Astrocyte (in vitro differentiated cells and primary cell): ENCODE measurements around the gene CLCN7. TPM values are rescaled to one million over a fixed set of nuclear protein-coding genes. Genes with fewer than 3 reads are reported as not detected.

Experiments
- DNase-seq: peaks from one replicate; pipeline ENCODE4 v3.0.0-alpha.2; 2010; ENCODE audit warnings: low read depth
- FAIRE-seq: peaks from 2 replicates; lab custom pipeline; 2011; peaks lifted over from hg19 to GRCh38; lab: Jason Lieb, UNC
- H2AFZ ChIP-seq: 2 replicates; pipeline ENCODE4 v1.6.0; 2012; ENCODE audit warnings: low read depth, low read length, inconsistent platforms
- H3K27ac ChIP-seq: 2 replicates; pipeline ENCODE4 v1.5.1; 2011; ENCODE audit warnings: low read depth, low read length, inconsistent platforms
- H3K27me3 ChIP-seq: 2 replicates; pipeline ENCODE4 v1.6.0; 2011; ENCODE audit warnings: low read length, inconsistent platforms; ENCODE audit not compliant: insufficient read depth
- H3K36me3 ChIP-seq: 2 replicates; pipeline ENCODE4 v1.5.1; 2011; ENCODE audit warnings: low read length, inconsistent platforms; ENCODE audit not compliant: insufficient read depth
- H3K4me1 ChIP-seq: 2 replicates; pipeline ENCODE4 v1.5.1; 2011; ENCODE audit warnings: low read length, inconsistent platforms; ENCODE audit not compliant: insufficient read depth
- H3K4me2 ChIP-seq: 2 replicates; pipeline ENCODE4 v1.6.0; 2012; ENCODE audit warnings: low read length, inconsistent platforms
- H3K4me3 ChIP-seq: 2 replicates; pipeline ENCODE4 v1.5.1; 2011; ENCODE audit warnings: low read depth, mild to moderate bottlenecking, low read length, inconsistent platforms; ENCODE audit not compliant: insufficient read depth
- H3K79me2 ChIP-seq: 2 replicates; pipeline ENCODE4 v1.6.0; 2012; ENCODE audit warnings: mild to moderate bottlenecking, low read length, inconsistent platforms; ENCODE audit not compliant: insufficient read depth
- H3K9ac ChIP-seq: 2 replicates; pipeline ENCODE4 v1.6.0; 2012; ENCODE audit warnings: mild to moderate bottlenecking, low read length, inconsistent platforms
- H3K9me3 ChIP-seq: 2 replicates; pipeline ENCODE4 v1.5.1; 2012; ENCODE audit warnings: low read depth, mild to moderate bottlenecking, low read length, inconsistent platforms; ENCODE audit not compliant: insufficient read depth
- H4K20me1 ChIP-seq: 2 replicates; pipeline ENCODE4 v1.6.0; 2012; ENCODE audit warnings: low read length, inconsistent platforms; ENCODE audit not compliant: insufficient read depth
- H3K27ac Mint-ChIP-seq: one replicate; pipeline ENCODE4 v1.8.0; 2021; ENCODE audit warnings: mild to moderate bottlenecking, mixed read lengths; ENCODE audit not compliant: unreplicated experiment
- H3K27me3 Mint-ChIP-seq: one replicate; pipeline ENCODE4 v1.8.0; 2021; ENCODE audit warnings: low read depth, mixed read lengths; ENCODE audit not compliant: unreplicated experiment
- H3K36me3 Mint-ChIP-seq: one replicate; pipeline ENCODE4 v1.8.0; 2021; ENCODE audit warnings: low read depth, mixed read lengths; ENCODE audit not compliant: unreplicated experiment
- H3K4me1 Mint-ChIP-seq: one replicate; pipeline ENCODE4 v1.8.0; 2021; ENCODE audit warnings: low read depth, mixed read lengths; ENCODE audit not compliant: unreplicated experiment
- H3K4me3 Mint-ChIP-seq: one replicate; pipeline ENCODE4 v1.8.0; 2021; ENCODE audit warnings: mild to moderate bottlenecking, moderate library complexity, mixed read lengths; ENCODE audit not compliant: unreplicated experiment
- H3K9me3 Mint-ChIP-seq: one replicate; pipeline ENCODE4 v1.8.0; 2021; ENCODE audit warnings: mild to moderate bottlenecking, mixed read lengths; ENCODE audit not compliant: unreplicated experiment
- EZH2 ChIP-seq: IDR thresholded peaks from 2 replicates; pipeline ENCODE4 v1.6.1; 2012; ENCODE audit warnings: mild to moderate bottlenecking, low read length, inconsistent platforms; ENCODE audit not compliant: insufficient read depth
- total RNA-seq: library from RNA; stranded (reverse); gene quantifications from 2 replicates; pipeline ENCODE4 v1.2.1, GENCODE V29; 2021
- TF ChIP-seq, protein P1 (sequence below): IDR thresholded peaks from 2 replicates; pipeline ENCODE4 v1.5.1; 2011; ENCODE audit warnings: low read depth, mild to moderate bottlenecking, inconsistent platforms, low read length, moderate library complexity; ENCODE audit not compliant: insufficient read depth

Gene CLCN7
- total RNA-seq, 1 donor from 2014 or later: 66.7 TPM

DNA sequence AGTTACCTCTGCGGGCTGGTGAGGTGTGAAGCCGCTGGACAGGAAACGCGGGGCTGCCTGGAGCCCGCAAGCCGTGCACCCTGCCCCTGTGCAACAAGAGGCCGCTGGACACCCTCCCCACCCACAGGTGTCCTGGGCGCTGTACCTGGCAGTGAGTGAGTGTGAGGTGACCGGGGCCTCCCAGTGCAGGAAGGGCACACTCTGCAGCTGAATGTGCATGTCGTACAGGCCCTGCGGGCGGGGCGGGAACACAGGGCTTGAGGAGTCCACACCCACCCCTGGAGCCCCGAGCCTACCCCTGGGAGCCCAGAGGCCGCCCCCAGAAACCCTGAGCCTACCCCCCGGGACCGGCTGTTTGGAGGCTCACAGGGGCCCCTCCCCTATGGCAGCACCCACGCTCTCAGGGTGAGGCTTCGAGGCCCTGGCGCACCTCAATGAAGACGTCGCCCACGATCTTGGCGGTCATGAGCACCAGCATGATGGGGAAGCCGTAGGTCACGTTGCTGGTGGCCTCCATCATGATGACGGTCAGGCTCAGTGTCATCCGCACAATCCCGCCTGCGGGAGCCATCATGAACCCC, 26.2 kb downstream of the CLCN7 start:
- H2AFZ ChIP-seq: no peak overlapping the region
- no peak overlapping the region for H3K9ac ChIP-seq
- FAIRE-seq: no peak

DNA sequence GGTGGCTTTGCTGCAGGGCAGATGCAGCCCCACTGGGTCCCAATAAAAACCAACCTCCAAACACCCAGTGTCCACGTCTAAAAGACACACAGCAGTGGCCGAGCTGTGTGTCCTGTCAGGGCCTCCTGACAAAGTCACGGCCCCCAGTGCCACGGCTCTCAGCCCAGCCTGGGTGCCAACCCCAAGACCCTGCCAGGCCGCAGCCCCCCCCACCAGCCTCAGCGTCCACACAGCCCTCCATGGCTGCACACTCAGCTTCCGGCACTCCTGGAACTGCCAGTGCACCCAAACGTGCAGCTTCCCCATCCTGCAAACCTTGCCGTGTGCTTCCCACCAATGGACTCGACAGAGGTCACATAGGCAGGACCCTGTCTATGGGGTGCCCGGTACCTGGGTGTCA, 26.9 kb downstream of the CLCN7 start:
- Mint-ChIP-seq H3K27ac (no peak overlapping the region), H3K36me3 (peaks cover 8% of the 10 kb centered on the region), H3K4me1 (no peaks in the 10 kb centered on the region), H3K9me3 (no peaks in the 10 kb centered on the region), H3K27me3 (no peaks in the 10 kb centered on the region), H3K4me3 (no peak overlapping the region)
- FAIRE-seq (no peak), DNase-seq (no peak)
- Histone ChIP-seq H3K4me1 (no peaks in the 10 kb centered on the region), H3K27ac (no peak overlapping the region), H3K4me3 (no peak overlapping the region), H3K4me2 (no peak overlapping the region), H4K20me1 (no peaks in the 10 kb centered on the region), H3K36me3 (no peaks in the 10 kb centered on the region), H2AFZ (no peak overlapping the region), H3K9ac (no peak overlapping the region), H3K79me2 (no peaks in the 10 kb centered on the region), H3K27me3 (no peaks in the 10 kb centered on the region), H3K9me3 (no peaks in the 10 kb centered on the region)
- TF ChIP-seq, protein P1, sequence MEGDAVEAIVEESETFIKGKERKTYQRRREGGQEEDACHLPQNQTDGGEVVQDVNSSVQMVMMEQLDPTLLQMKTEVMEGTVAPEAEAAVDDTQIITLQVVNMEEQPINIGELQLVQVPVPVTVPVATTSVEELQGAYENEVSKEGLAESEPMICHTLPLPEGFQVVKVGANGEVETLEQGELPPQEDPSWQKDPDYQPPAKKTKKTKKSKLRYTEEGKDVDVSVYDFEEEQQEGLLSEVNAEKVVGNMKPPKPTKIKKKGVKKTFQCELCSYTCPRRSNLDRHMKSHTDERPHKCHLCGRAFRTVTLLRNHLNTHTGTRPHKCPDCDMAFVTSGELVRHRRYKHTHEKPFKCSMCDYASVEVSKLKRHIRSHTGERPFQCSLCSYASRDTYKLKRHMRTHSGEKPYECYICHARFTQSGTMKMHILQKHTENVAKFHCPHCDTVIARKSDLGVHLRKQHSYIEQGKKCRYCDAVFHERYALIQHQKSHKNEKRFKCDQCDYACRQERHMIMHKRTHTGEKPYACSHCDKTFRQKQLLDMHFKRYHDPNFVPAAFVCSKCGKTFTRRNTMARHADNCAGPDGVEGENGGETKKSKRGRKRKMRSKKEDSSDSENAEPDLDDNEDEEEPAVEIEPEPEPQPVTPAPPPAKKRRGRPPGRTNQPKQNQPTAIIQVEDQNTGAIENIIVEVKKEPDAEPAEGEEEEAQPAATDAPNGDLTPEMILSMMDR: no peak
- TF ChIP-seq EZH2: no peak

More for the DNA sequence above, 26.2 kb downstream of the CLCN7 start:
- H3K4me3 ChIP-seq: no peak overlapping the region
- no peak overlapping the region for H3K27ac ChIP-seq
- no peaks in the 10 kb centered on the region for H3K27me3 Mint-ChIP-seq
- no peaks in the 10 kb centered on the region for H3K9me3 ChIP-seq
- no peak overlapping the region for H3K4me2 ChIP-seq
- no peaks in the 10 kb centered on the region for H3K79me2 ChIP-seq
- no peaks in the 10 kb centered on the region for H3K27me3 ChIP-seq
- H3K4me1 Mint-ChIP-seq: no peaks in the 10 kb centered on the region
- no peaks in the 10 kb centered on the region for H3K9me3 Mint-ChIP-seq
- H3K36me3 Mint-ChIP-seq: peaks cover 8% of the 10 kb centered on the region
- no peaks in the 10 kb centered on the region for H4K20me1 ChIP-seq
- H3K4me1 ChIP-seq: no peaks in the 10 kb centered on the region
- no peak overlapping the region for H3K27ac Mint-ChIP-seq
- TF ChIP-seq, protein P1: no peak
- TF ChIP-seq EZH2: no peak
- DNase-seq: no peak
- no peaks in the 10 kb centered on the region for H3K36me3 ChIP-seq
- H3K4me3 Mint-ChIP-seq: no peak overlapping the region

DNA sequence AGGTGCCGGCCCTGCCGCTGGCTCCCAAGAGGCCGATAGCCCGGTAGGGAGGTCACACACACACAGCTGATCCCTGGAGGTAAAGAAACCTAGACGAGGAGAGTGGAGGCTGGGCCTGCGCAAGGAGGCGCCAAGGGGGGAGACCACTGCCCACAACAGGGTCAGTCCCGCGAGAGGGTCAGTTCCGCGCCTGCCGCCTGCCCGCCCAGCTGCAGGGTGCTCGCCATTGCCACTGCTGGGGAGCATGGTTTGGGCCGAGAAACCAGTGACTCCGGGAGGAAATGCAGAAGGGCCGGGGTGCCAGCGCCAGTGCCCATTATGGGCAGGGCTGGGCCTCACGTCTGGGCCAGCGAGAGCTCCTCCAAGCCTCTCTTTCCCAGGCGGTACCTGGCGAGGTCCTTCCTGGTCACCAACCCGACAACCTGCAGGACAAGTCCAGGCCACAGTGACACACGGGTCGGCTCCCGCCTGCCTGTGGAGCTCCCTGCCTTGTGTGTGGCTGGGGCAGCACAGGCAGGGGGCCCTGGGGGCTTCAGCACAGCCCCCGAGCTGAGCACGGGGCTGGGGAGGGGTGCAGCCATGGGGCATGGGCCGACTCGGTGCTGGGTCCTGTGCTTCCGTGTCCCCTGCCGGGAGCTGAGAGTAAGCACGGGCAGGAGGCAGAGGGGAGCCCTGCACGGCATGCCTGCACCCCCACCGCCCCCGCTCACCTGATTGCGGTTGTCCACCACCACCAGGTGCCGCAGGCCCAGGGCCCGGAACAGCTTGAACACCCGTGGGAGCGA, 28.3 kb downstream of the CLCN7 start:
- no peaks in the 10 kb centered on the region for H4K20me1 ChIP-seq
- no peaks in the 10 kb centered on the region for H3K27me3 ChIP-seq
- H3K27ac Mint-ChIP-seq: no peak overlapping the region
- H3K9ac ChIP-seq: no peak overlapping the region
- H3K36me3 ChIP-seq: no peaks in the 10 kb centered on the region
- H2AFZ ChIP-seq: no peak overlapping the region
- H3K9me3 Mint-ChIP-seq: no peaks in the 10 kb centered on the region
- peaks cover 2% of the 10 kb centered on the region for H3K27me3 Mint-ChIP-seq
- no peaks in the 10 kb centered on the region for H3K79me2 ChIP-seq
- peaks cover 6% of the 10 kb centered on the region for H3K36me3 Mint-ChIP-seq
- no peak overlapping the region for H3K4me2 ChIP-seq
- DNase-seq (no peak), FAIRE-seq (no peak)
- H3K4me1 Mint-ChIP-seq: no peaks in the 10 kb centered on the region
- TF ChIP-seq EZH2: no peak
- TF ChIP-seq, protein P1: no peak
- no peaks in the 10 kb centered on the region for H3K4me1 ChIP-seq
- no peak overlapping the region for H3K4me3 Mint-ChIP-seq
- H3K4me3 ChIP-seq: no peak overlapping the region
- no peaks in the 10 kb centered on the region for H3K9me3 ChIP-seq
- H3K27ac ChIP-seq: no peak overlapping the region
